ENCODE results near the gene SPDYE16.
"Not testable (repeated sequence)": the region's sequence is repeated elsewhere in the genome, so short reads cannot be mapped to it uniquely, and the experiment has no call there.

DNA sequence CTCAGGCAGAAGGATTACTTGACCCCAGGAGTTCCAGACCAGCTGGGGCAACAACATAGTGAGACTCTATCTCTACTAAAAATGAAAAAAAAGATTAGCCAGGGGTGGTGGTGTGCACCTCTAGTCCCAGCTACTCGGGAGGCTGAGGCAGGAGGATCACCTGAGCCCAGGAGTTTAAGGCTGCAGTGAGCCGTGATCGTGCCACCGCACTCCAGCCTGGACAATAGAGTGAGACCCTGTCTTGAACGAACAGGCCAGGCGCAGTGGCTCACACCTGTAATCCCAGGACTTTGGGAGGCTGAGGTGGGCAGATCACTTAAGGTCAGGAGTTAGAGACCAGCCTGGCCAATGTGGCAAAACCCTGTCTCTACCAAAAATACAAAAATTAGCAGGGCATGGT, 26.2 kb downstream of the SPDYE16 start:
- TF ChIP-seq, protein P1, sequence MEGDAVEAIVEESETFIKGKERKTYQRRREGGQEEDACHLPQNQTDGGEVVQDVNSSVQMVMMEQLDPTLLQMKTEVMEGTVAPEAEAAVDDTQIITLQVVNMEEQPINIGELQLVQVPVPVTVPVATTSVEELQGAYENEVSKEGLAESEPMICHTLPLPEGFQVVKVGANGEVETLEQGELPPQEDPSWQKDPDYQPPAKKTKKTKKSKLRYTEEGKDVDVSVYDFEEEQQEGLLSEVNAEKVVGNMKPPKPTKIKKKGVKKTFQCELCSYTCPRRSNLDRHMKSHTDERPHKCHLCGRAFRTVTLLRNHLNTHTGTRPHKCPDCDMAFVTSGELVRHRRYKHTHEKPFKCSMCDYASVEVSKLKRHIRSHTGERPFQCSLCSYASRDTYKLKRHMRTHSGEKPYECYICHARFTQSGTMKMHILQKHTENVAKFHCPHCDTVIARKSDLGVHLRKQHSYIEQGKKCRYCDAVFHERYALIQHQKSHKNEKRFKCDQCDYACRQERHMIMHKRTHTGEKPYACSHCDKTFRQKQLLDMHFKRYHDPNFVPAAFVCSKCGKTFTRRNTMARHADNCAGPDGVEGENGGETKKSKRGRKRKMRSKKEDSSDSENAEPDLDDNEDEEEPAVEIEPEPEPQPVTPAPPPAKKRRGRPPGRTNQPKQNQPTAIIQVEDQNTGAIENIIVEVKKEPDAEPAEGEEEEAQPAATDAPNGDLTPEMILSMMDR (conservative IDR thresholded peaks at IDR 0.05; ENCODE audit: low read depth, low read length) = not testable (repeated sequence)
- not testable (repeated sequence) for TF ChIP-seq EZH2 (IDR thresholded peaks at IDR 0.05; ENCODE audit: borderline replicate concordance, low read depth, low read length, poor library complexity, severe bottlenecking)
